Kidney tubule cell (primary cell): ENCODE data around the gene MPPE1.
"Not testable (repeated sequence)": the region's sequence is repeated elsewhere in the genome, so short reads cannot be mapped to it uniquely, and the experiment has no call there.

Experiments
- DNase-seq: peaks from one replicate; pipeline ENCODE4 v3.0.0-alpha.2; 2018; ENCODE audit warnings: low spot score

The MPPE1 gene

GRCh38 chr18:11925800-11926481 lies 17.8 kb upstream of the MPPE1 start:
- no peak for DNase-seq

- no peak for DNase-seq
These were observed 15.3 kb upstream of the MPPE1 start for GRCh38 chr18:11923450-11923849.

GRCh38 chr18:11919522-11919921 lies 11.4 kb upstream of the MPPE1 start:
- DNase-seq: not testable (repeated sequence)

- DNase-seq: not testable (repeated sequence)
These were observed 8.8 kb upstream of the MPPE1 start for GRCh38 chr18:11916880-11917279.

- DNase-seq: peak; percentile 85
These were observed 1.5 kb upstream of the MPPE1 start for GRCh38 chr18:11909591-11910026.

- DNase-seq: no peak
These were observed 941 bp upstream of the MPPE1 start for GRCh38 chr18:11909061-11909455.

GRCh38 chr18:11906926-11907874 lies 917 bp downstream of the MPPE1 start:
- DNase-seq: no peak

GRCh38 chr18:11906176-11906575 lies 1.9 kb downstream of the MPPE1 start:
- peak; percentile 47 for DNase-seq

- DNase-seq: peak; percentile 74
These were observed 2.5 kb downstream of the MPPE1 start for GRCh38 chr18:11905613-11906012.

GRCh38 chr18:11902522-11903292 lies 5.4 kb downstream of the MPPE1 start:
- peak; percentile 22 for DNase-seq

- DNase-seq: no peak
These were observed 6.2 kb downstream of the MPPE1 start for GRCh38 chr18:11901826-11902438.

- DNase-seq: no peak
These were observed 9.1 kb downstream of the MPPE1 start for GRCh38 chr18:11899063-11899462.

GRCh38 chr18:11897781-11898180 lies 10.3 kb downstream of the MPPE1 start:
- no peak for DNase-seq

GRCh38 chr18:11892438-11892837 lies 15.7 kb downstream of the MPPE1 start:
- DNase-seq: not testable (repeated sequence)

GRCh38 chr18:11891737-11892136 lies 16.4 kb downstream of the MPPE1 start:
- DNase-seq: no peak

- no peak for DNase-seq
These were observed 18.8 kb downstream of the MPPE1 start for GRCh38 chr18:11889284-11889683.

GRCh38 chr18:11888726-11889125 lies 19.4 kb downstream of the MPPE1 start:
- no peak for DNase-seq

GRCh38 chr18:11887328-11888128 lies 20.6 kb downstream of the MPPE1 start:
- DNase-seq: peak; percentile 67

- no peak for DNase-seq
These were observed 21.5 kb downstream of the MPPE1 start for GRCh38 chr18:11886577-11887110.

GRCh38 chr18:11885278-11885947 lies 22.7 kb downstream of the MPPE1 start:
- DNase-seq: peak; percentile 14
